H9 (cell line): ENCODE data around the gene CKS2. TPM values are rescaled to one million over a fixed set of nuclear protein-coding genes. Genes with fewer than 3 reads are reported as not detected.

Experiments
- DNase-seq: peaks from one replicate; pipeline ENCODE4 v3.0.0-alpha.2; 2017
- H2AFZ ChIP-seq: one replicate; pipeline ENCODE4 v1.6.1; 2013; ENCODE audit warnings: mild to moderate bottlenecking, low read length, control low read depth, moderate library complexity
- H2AK5ac ChIP-seq: 2 replicates; pipeline ENCODE4 v1.6.1; 2013; ENCODE audit warnings: low read length, control low read depth, mixed read lengths; ENCODE audit not compliant: insufficient read length
- H2BK120ac ChIP-seq: one replicate; pipeline ENCODE4 v1.6.1; 2013; ENCODE audit warnings: low read depth, mild to moderate bottlenecking, low read length, control low read depth, inconsistent platforms; ENCODE audit not compliant: poor library complexity, severe bottlenecking
- H2BK12ac ChIP-seq: 2 replicates; pipeline ENCODE4 v1.6.1; 2013; ENCODE audit warnings: low read length, control low read depth, mixed read lengths, low read depth; ENCODE audit not compliant: insufficient read length
- H2BK15ac ChIP-seq: 2 replicates; pipeline ENCODE4 v1.6.1; 2013; ENCODE audit warnings: low read depth, low read length, control low read depth
- H2BK20ac ChIP-seq: one replicate; pipeline ENCODE4 v1.6.1; 2013; ENCODE audit warnings: low read depth, mild to moderate bottlenecking, low read length, control low read depth, inconsistent platforms; ENCODE audit not compliant: poor library complexity, severe bottlenecking
- H2BK5ac ChIP-seq: 2 replicates; pipeline ENCODE4 v1.6.1; 2013; ENCODE audit warnings: low read length, control low read depth, mixed read lengths; ENCODE audit not compliant: insufficient read length
- H3K14ac ChIP-seq: 2 replicates; pipeline ENCODE4 v1.6.1; 2013; ENCODE audit warnings: low read length, control low read depth; ENCODE audit not compliant: insufficient read depth
- H3K18ac ChIP-seq: 2 replicates; pipeline ENCODE4 v1.6.1; 2013; ENCODE audit warnings: low read depth, mild to moderate bottlenecking, mixed read lengths, low read length, control low read depth; ENCODE audit not compliant: insufficient read length
- H3K23ac ChIP-seq: 2 replicates; pipeline ENCODE4 v1.6.1; 2013; ENCODE audit warnings: low read length, control low read depth, mixed read lengths, low read depth; ENCODE audit not compliant: insufficient read length
- H3K23me2 ChIP-seq: 2 replicates; pipeline ENCODE4 v1.6.1; 2013; ENCODE audit warnings: low read depth, mild to moderate bottlenecking, mixed read lengths, low read length, control low read depth; ENCODE audit not compliant: insufficient read length, poor library complexity, severe bottlenecking
- H3K27ac ChIP-seq: 2 replicates; pipeline ENCODE4 v1.5.1; 2013; ENCODE audit warnings: low read length, control low read depth, mixed read lengths, low read depth; ENCODE audit not compliant: insufficient read length
- H3K27me3 ChIP-seq: 2 replicates; pipeline ENCODE4 v1.6.1; 2013; ENCODE audit warnings: low read length, control low read depth, inconsistent platforms; ENCODE audit not compliant: insufficient read depth
- H3K4ac ChIP-seq: 2 replicates; pipeline ENCODE4 v1.6.1; 2013; ENCODE audit warnings: low read depth, mild to moderate bottlenecking, control low read depth, inconsistent platforms, low read length, moderate library complexity
- H3K4me1 ChIP-seq: 2 replicates; pipeline ENCODE4 v1.6.1; 2013; ENCODE audit warnings: low read length, control low read depth, inconsistent platforms; ENCODE audit not compliant: insufficient read depth
- H3K4me2 ChIP-seq: 2 replicates; pipeline ENCODE4 v1.6.1; 2013; ENCODE audit warnings: low read length, control low read depth, mixed read lengths; ENCODE audit not compliant: insufficient read length, insufficient read depth
- H3K56ac ChIP-seq: 2 replicates; pipeline ENCODE4 v1.6.1; 2013; ENCODE audit warnings: low read depth, mild to moderate bottlenecking, mixed read lengths, low read length, control low read depth; ENCODE audit not compliant: insufficient read length
- H3K79me1 ChIP-seq: 2 replicates; pipeline ENCODE4 v1.6.1; 2013; ENCODE audit warnings: low read depth, mild to moderate bottlenecking, moderate library complexity, low read length, control low read depth, inconsistent platforms; ENCODE audit not compliant: insufficient read depth, poor library complexity, severe bottlenecking
- H3K79me2 ChIP-seq: 2 replicates; pipeline ENCODE4 v1.6.1; 2013; ENCODE audit warnings: low read length, control low read depth, inconsistent platforms; ENCODE audit not compliant: insufficient read depth
- H3K9ac ChIP-seq: 2 replicates; pipeline ENCODE4 v1.6.1; 2013; ENCODE audit warnings: low read length, control low read depth, mixed read lengths; ENCODE audit not compliant: insufficient read length; ENCODE audit errors: extremely low read depth
- H3K9me3 ChIP-seq: one replicate; pipeline ENCODE4 v1.6.1; 2013; ENCODE audit warnings: low read depth, low read length, inconsistent platforms; ENCODE audit not compliant: control insufficient read depth
- H3T11ph ChIP-seq: one replicate; pipeline ENCODE4 v1.6.1; 2013; ENCODE audit warnings: mild to moderate bottlenecking, low read length, control low read depth, inconsistent platforms
- H4K20me1 ChIP-seq: one replicate; pipeline ENCODE4 v1.6.1; 2013; ENCODE audit not compliant: control insufficient read depth, insufficient read length, insufficient read depth
- H4K5ac ChIP-seq: 2 replicates; pipeline ENCODE4 v1.6.1; 2013; ENCODE audit warnings: low read depth, mild to moderate bottlenecking, mixed read lengths, low read length, control low read depth; ENCODE audit not compliant: insufficient read length
- H4K8ac ChIP-seq: replicated peaks from 2 replicates; pipeline ENCODE4 v1.6.1; 2013; ENCODE audit warnings: low read length, control low read depth, mixed read lengths, low read depth; ENCODE audit not compliant: insufficient read length
- H4K91ac ChIP-seq: 2 replicates; pipeline ENCODE4 v1.6.1; 2013; ENCODE audit warnings: low read depth, mild to moderate bottlenecking, moderate library complexity, mixed read lengths, low read length, control low read depth; ENCODE audit not compliant: insufficient read length
- H3K27ac Mint-ChIP-seq, 3 experiments: 2 replicates in 2 of 3; 3 replicates in 1 of 3; pipeline ENCODE4 v1.8.0; 2020 to 2021; ENCODE audit warnings: mixed read lengths in 3 of 3, mild to moderate bottlenecking in 1 of 3, moderate library complexity in 1 of 3
- H3K27me3 Mint-ChIP-seq: 2 replicates; pipeline ENCODE4 v1.8.0; 2021; ENCODE audit warnings: low read depth, mild to moderate bottlenecking, moderate library complexity, mixed read lengths
- H3K36me3 Mint-ChIP-seq, 3 experiments: 2 replicates in 2 of 3; 3 replicates in 1 of 3; pipeline ENCODE4 v1.8.0; 2020 to 2021; ENCODE audit warnings: low read depth in 3 of 3, mixed read lengths in 3 of 3; ENCODE audit not compliant: insufficient read depth in 1 of 3
- H3K4me1 Mint-ChIP-seq, 2 experiments: 2 replicates each; pipeline ENCODE4 v1.8.0; 2020; ENCODE audit warnings: mixed read lengths in 2 of 2
- H3K4me3 Mint-ChIP-seq, 2 experiments: 2 replicates in 1 of 2; 3 replicates in 1 of 2; pipeline ENCODE4 v1.8.0; 2020 to 2021; ENCODE audit warnings: mild to moderate bottlenecking in 2 of 2, mixed read lengths in 2 of 2, moderate library complexity in 1 of 2
- H3K9me3 Mint-ChIP-seq, 2 experiments: 2 replicates in 1 of 2; 3 replicates in 1 of 2; pipeline ENCODE4 v1.8.0; 2020; ENCODE audit warnings: mild to moderate bottlenecking in 2 of 2, mixed read lengths in 2 of 2, moderate library complexity in 1 of 2
- CTCF ChIP-seq: fragments of 200-600 bp; sonication (generic); conservative IDR thresholded peaks from 3 replicates; pipeline ENCODE4 v1.8.0; 2021; ENCODE audit warnings: antibody characterized with exemption, mild to moderate bottlenecking
- WGBS: extraction: QIAGEN DNeasy Blood & Tissue Kit; methylation state at CpG from one replicate; pipeline ENCODE4 v1.1.7; 2013; ENCODE audit warnings: missing lambda C conversion rate, low lambda C conversion rate, mixed read lengths; ENCODE audit not compliant: insufficient read length; ENCODE audit errors: extremely low coverage; 5-methylcytosine and 5-hydroxymethylcytosine counted together
- total RNA-seq: library from RNA; stranded (reverse); gene quantifications from 2 replicates; pipeline ENCODE4 v1.2.1, GENCODE V29; 2021

Gene CKS2
- total RNA-seq, 1 experiment from 2014 or later = 211 TPM

GRCh38 chr9:89356782-89357181, 45.8 kb downstream of the CKS2 start:
- H3K23me2 ChIP-seq = no peaks in the 10 kb centered on the region
- H3K9ac ChIP-seq = no peak overlapping the region
- H2BK12ac ChIP-seq = no peak overlapping the region
- H2AK5ac ChIP-seq = no peak overlapping the region
- TF ChIP-seq CTCF = no peak
- H2BK120ac ChIP-seq = no peak overlapping the region
- no peak for DNase-seq
- no peak overlapping the region for H4K8ac ChIP-seq
- Mint-ChIP-seq H3K4me3 (no peak overlapping the region), H3K4me1 (no peaks in the 10 kb centered on the region), H3K9me3 (no peaks in the 10 kb centered on the region), H3K27ac (no peak overlapping the region), H3K27me3 (no peaks in the 10 kb centered on the region), H3K36me3 (peaks cover 43 to 99% (median 99%) of the 10 kb centered on the region in 3 experiments; a peak in 6 of 7 replicates)
- H3K23ac ChIP-seq = no peak overlapping the region
- no peak overlapping the region for H3K56ac ChIP-seq
- no peak overlapping the region for H3K18ac ChIP-seq
- H4K5ac ChIP-seq = no peak overlapping the region
- no peak overlapping the region for H3K4ac ChIP-seq
- no peak overlapping the region for H2BK5ac ChIP-seq
- no peaks in the 10 kb centered on the region for H3K4me1 ChIP-seq
- H2BK15ac ChIP-seq = no peak overlapping the region
- H2AFZ ChIP-seq = no peak overlapping the region
- H3K79me2 ChIP-seq = no peaks in the 10 kb centered on the region
- no peak overlapping the region for H3K4me2 ChIP-seq
- no peak overlapping the region for H3T11ph ChIP-seq
- H3K27me3 ChIP-seq = no peaks in the 10 kb centered on the region
- WGBS = no CpG with 5 or more reads among the region's 2 CpGs
- no peaks in the 10 kb centered on the region for H4K20me1 ChIP-seq
- no peaks in the 10 kb centered on the region for H3K9me3 ChIP-seq
- no peak overlapping the region for H3K27ac ChIP-seq
- no peak overlapping the region for H4K91ac ChIP-seq
- no peaks in the 10 kb centered on the region for H3K79me1 ChIP-seq
- no peak overlapping the region for H2BK20ac ChIP-seq
- no peak overlapping the region for H3K14ac ChIP-seq
